ENCODE results near the gene IGHMBP2.
"Not testable (repeated sequence)": the region's sequence is repeated elsewhere in the genome, so short reads cannot be mapped to it uniquely, and the experiment has no call there.

IGHMBP2 gene

GRCh38 chr11:68965901-68966853 lies 62.5 kb downstream of the IGHMBP2 start:
- DNase-seq: no peak

- no peak for DNase-seq
Observed at GRCh38 chr11:68966894-68967780, 63.4 kb downstream of the IGHMBP2 start.

- DNase-seq: no peak
Observed at GRCh38 chr11:68968306-68969250, 64.9 kb downstream of the IGHMBP2 start.

GRCh38 chr11:68969386-68969785 lies 65.7 kb downstream of the IGHMBP2 start:
- no peak for DNase-seq

- no peak for DNase-seq
Observed at GRCh38 chr11:68970921-68971636, 67.4 kb downstream of the IGHMBP2 start.

GRCh38 chr11:68973219-68973618 lies 69.5 kb downstream of the IGHMBP2 start:
- DNase-seq: no peak

GRCh38 chr11:68973706-68974105 lies 70.0 kb downstream of the IGHMBP2 start:
- DNase-seq: not testable (repeated sequence)

- DNase-seq: no peak
Observed at GRCh38 chr11:68974421-68975194, 70.9 kb downstream of the IGHMBP2 start.

GRCh38 chr11:68976095-68976494 lies 72.4 kb downstream of the IGHMBP2 start:
- DNase-seq: no peak

- no peak for DNase-seq
Observed at GRCh38 chr11:68976563-68976962, 72.9 kb downstream of the IGHMBP2 start.

GRCh38 chr11:68977781-68978625 lies 74.3 kb downstream of the IGHMBP2 start:
- DNase-seq: no peak

GRCh38 chr11:68978626-68978930 lies 74.9 kb downstream of the IGHMBP2 start:
- no peak for DNase-seq

GRCh38 chr11:68978931-68979594 lies 75.4 kb downstream of the IGHMBP2 start:
- DNase-seq: no peak

- DNase-seq: no peak
Observed at GRCh38 chr11:68979931-68980775, 76.5 kb downstream of the IGHMBP2 start.

- no peak for DNase-seq
Observed at GRCh38 chr11:68980776-68981065, 77.0 kb downstream of the IGHMBP2 start, which contains the start of gene MRGPRD. Gene MRGPRD, minus strand, starts transcription at chr11:68980986. Its CDS starts 0 bp downstream, at chr11:68980986.

GRCh38 chr11:68982134-68982533 lies 78.4 kb downstream of the IGHMBP2 start:
- no peak for DNase-seq

- DNase-seq: no peak
Observed at GRCh38 chr11:68983801-68984200, 80.1 kb downstream of the IGHMBP2 start.

GRCh38 chr11:68987211-68987610 lies 83.5 kb downstream of the IGHMBP2 start:
- DNase-seq: no peak

GRCh38 chr11:68988491-68988890 lies 84.8 kb downstream of the IGHMBP2 start:
- no peak for DNase-seq
